Activated B cell treated with CpG ODN at 0.5 μM for 24 hours (primary cell): ENCODE measurements around the gene SCEL. TPM values are rescaled to one million over a fixed set of nuclear protein-coding genes. Genes with fewer than 3 reads are reported as not detected.
"Not testable (repeated sequence)": the region's sequence is repeated elsewhere in the genome, so short reads cannot be mapped to it uniquely, and the experiment has no call there.

Experiments used
- ATAC-seq: fragments of 200-7000 bp; cut with Tn5 transposase; one replicate; pipeline ENCODE4 v1.10.0; 2021; ENCODE audit warnings: low read depth, mild to moderate bottlenecking, moderate library complexity
- CTCF ChIA-PET: fragments of 350-600 bp; sonication (Branson Sonifier 250); formaldehyde crosslinking; loops from one replicate; lab custom pipeline; 2021; ENCODE audit warnings: antibody characterized with exemption; lab: Charles Lee
- POLR2A ChIA-PET: fragments of 350-600 bp; sonication (Branson Sonifier 250); formaldehyde crosslinking; loops from one replicate; lab custom pipeline; 2021; ENCODE audit warnings: antibody characterized with exemption; lab: Charles Lee
- DNase-seq: peaks from one replicate; pipeline ENCODE4 v3.0.0; 2022
- H3K27ac Mint-ChIP-seq: one replicate; pipeline ENCODE4 v1.8.0; 2020; ENCODE audit warnings: mixed read lengths
- H3K27me3 Mint-ChIP-seq: one replicate; pipeline ENCODE4 v1.8.0; 2021; ENCODE audit warnings: mixed read lengths
- H3K36me3 Mint-ChIP-seq: one replicate; pipeline ENCODE4 v1.8.0; 2021; ENCODE audit warnings: low read depth, mixed read lengths
- H3K4me1 Mint-ChIP-seq: one replicate; pipeline ENCODE4 v1.8.0; 2021; ENCODE audit warnings: mixed read lengths
- H3K4me3 Mint-ChIP-seq: one replicate; pipeline ENCODE4 v1.8.0; 2020; ENCODE audit warnings: mild to moderate bottlenecking, mixed read lengths
- H3K9me3 Mint-ChIP-seq: one replicate; pipeline ENCODE4 v1.8.0; 2020; ENCODE audit warnings: mixed read lengths
- intact Hi-C: fragments of 100-400 bp; cut with micrococcal nuclease; formaldehyde crosslinking; loops from one replicate; pipeline ENCODE4 v1.15.1; 2024
- total RNA-seq: library from RNA; stranded (reverse); gene quantifications from 2 replicates; pipeline ENCODE4 v1.2.3, GENCODE V29; 2022
- TF ChIP-seq, protein P1 (sequence below): fragments of 200-600 bp; IDR thresholded peaks from one replicate; pipeline ENCODE4 v1.8.0; 2022; ENCODE audit warnings: antibody characterized with exemption, mild to moderate bottlenecking

SCEL gene
- total RNA-seq, 1 donor from 2014 or later = not detected

DNA sequence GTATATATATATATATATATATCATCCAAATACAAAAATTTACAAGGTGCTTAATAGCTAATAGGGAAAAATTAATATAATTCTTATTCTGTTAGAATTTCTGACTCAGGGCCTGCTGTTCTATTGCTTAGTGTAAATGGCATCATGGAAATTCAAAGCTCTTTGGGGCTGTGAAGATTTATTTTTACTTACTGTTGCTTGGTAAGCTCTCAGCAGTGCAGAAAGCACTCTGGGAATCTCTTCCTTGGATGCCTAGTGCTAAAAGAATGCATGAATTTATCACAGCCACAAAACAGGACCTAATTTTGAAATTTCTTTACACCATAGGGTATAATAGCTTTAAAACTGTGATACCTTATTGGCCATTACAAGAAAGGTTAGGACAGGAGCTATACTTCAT lies 92.7 kb downstream of the SCEL start:
- TF ChIP-seq, protein P1, sequence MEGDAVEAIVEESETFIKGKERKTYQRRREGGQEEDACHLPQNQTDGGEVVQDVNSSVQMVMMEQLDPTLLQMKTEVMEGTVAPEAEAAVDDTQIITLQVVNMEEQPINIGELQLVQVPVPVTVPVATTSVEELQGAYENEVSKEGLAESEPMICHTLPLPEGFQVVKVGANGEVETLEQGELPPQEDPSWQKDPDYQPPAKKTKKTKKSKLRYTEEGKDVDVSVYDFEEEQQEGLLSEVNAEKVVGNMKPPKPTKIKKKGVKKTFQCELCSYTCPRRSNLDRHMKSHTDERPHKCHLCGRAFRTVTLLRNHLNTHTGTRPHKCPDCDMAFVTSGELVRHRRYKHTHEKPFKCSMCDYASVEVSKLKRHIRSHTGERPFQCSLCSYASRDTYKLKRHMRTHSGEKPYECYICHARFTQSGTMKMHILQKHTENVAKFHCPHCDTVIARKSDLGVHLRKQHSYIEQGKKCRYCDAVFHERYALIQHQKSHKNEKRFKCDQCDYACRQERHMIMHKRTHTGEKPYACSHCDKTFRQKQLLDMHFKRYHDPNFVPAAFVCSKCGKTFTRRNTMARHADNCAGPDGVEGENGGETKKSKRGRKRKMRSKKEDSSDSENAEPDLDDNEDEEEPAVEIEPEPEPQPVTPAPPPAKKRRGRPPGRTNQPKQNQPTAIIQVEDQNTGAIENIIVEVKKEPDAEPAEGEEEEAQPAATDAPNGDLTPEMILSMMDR = no peak
- no peaks in the 10 kb centered on the region for H3K4me1 Mint-ChIP-seq
- POLR2A ChIA-PET = no interaction called here

DNA sequence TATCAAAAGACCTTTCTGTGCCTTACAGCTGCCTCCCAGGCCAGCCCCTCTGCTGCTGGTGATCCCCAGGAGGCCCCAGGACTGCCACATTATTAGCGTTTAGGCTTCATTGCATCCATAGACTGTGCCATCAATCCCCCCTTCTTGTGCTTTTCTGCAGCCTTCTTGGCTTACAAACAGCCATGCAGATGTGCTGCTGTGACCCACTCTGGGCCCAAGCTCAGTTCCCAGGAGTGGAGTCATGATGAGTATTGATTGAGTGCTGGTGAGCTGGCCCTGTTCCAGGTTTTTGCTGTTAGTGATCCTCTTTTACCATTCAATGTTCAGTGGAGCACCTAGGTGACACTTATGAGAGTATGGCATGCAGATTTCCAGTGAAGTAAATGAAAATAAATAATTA lies 102.1 kb downstream of the SCEL start:
- H3K36me3 Mint-ChIP-seq = no peaks in the 10 kb centered on the region
- no peak overlapping the region for H3K27ac Mint-ChIP-seq
- POLR2A ChIA-PET = no interaction called here
- H3K4me1 Mint-ChIP-seq = no peaks in the 10 kb centered on the region
- H3K27me3 Mint-ChIP-seq = peaks cover 6% of the 10 kb centered on the region
- H3K4me3 Mint-ChIP-seq = no peak overlapping the region
- no peaks in the 10 kb centered on the region for H3K9me3 Mint-ChIP-seq
- DNase-seq (no peak), ATAC-seq (no peak)
- TF ChIP-seq, protein P1 = no peak
- intact Hi-C loops = no loop called here
- CTCF ChIA-PET = no interaction called here

More for the DNA sequence above, 92.7 kb downstream of the SCEL start:
- no peak for ATAC-seq
- Mint-ChIP-seq H3K9me3 (no peaks in the 10 kb centered on the region), H3K27ac (no peak overlapping the region), H3K4me3 (no peak overlapping the region), H3K27me3 (peaks cover 12% of the 10 kb centered on the region), H3K36me3 (no peaks in the 10 kb centered on the region)
- CTCF ChIA-PET = no interaction called here
- intact Hi-C loops = no loop called here
- DNase-seq = no peak

DNA sequence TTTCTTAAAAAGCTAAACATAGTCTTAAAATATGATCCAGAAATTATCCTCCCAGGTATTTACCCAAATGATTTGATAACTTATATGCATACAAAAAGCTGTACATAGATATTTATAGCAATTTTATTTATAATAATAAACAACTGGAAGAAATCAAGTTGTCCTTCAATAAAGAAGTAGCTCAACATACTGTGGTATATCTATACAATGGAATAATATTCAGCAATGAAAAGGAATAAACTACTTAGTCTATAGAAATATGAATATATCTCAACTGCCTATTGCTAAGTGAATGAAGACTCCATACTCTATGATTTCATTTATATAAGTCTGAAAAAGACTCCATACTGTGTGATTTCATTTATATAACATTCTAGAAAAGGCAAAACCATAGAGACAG lies 114.9 kb downstream of the SCEL start:
- DNase-seq (no peak), ATAC-seq (no peak)
- Mint-ChIP-seq H3K9me3 (peaks cover 5% of the 10 kb centered on the region), H3K4me3 (no peak overlapping the region), H3K4me1 (no peaks in the 10 kb centered on the region), H3K27me3 (peaks cover 16% of the 10 kb centered on the region), H3K36me3 (no peaks in the 10 kb centered on the region), H3K27ac (no peak overlapping the region)
- TF ChIP-seq, protein P1 = no peak
- intact Hi-C loops = no loop called here
- POLR2A ChIA-PET = no interaction called here
- CTCF ChIA-PET = interaction anchor here (0.6 kb wide), 1 partner anchor 173 kb away, joined by 5 read pairs; no protein-coding TSS in a partner anchor

DNA sequence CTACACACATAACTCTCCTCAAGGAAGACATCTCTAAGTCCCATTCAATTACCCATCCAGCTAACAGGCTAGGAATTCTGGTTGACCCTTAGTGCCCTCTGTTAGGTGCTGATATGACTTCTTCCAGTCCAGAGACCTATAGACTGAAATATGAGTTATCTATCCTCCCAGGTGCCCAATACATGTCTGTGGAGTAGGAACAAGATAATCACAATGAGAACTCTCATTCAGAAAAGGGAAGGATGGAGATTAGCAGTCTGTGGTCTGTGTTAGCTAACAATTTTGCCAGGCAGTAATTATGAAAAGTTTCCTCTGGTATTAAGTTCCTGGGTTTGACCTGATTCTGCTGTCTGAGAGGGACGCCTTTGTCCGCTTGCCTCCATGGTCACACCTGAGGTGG lies 117.8 kb downstream of the SCEL start:
- Mint-ChIP-seq H3K27ac (no peak overlapping the region), H3K27me3 (peaks cover 4% of the 10 kb centered on the region), H3K9me3 (peaks cover 8% of the 10 kb centered on the region), H3K4me1 (no peaks in the 10 kb centered on the region), H3K36me3 (no peaks in the 10 kb centered on the region), H3K4me3 (no peak overlapping the region)
- ChIA-PET CTCF (no interaction called here), POLR2A (no interaction called here)
- TF ChIP-seq, protein P1 = no peak
- ATAC-seq = no peak
- DNase-seq = no peak
- intact Hi-C loops = no loop called here

DNA sequence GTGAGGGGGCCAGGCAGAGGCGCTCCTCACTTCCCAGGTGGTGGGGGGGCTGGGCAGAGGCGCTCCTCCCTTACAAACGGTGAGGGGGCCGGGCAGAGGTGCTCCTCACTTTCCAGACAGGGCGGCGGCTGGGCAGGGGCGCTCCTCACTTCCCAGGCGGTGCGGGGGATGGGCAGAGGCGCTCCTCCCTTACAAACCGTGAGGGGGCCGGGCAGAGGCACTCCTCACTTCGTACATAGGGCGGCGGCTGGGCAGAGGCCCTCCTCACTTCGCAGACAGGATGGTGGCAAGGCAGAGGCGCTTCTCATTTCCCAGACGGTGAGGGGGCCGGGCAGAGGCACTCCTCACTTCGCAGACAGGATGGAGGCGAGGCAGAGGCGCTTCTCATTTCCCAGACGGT lies 124.5 kb downstream of the SCEL start:
- H3K4me3 Mint-ChIP-seq, DNase-seq, H3K4me1 Mint-ChIP-seq, POLR2A ChIA-PET, CTCF ChIA-PET, H3K27me3 Mint-ChIP-seq, ATAC-seq, H3K27ac Mint-ChIP-seq, H3K9me3 Mint-ChIP-seq, H3K36me3 Mint-ChIP-seq, intact Hi-C loops: not testable (repeated sequence)

DNA sequence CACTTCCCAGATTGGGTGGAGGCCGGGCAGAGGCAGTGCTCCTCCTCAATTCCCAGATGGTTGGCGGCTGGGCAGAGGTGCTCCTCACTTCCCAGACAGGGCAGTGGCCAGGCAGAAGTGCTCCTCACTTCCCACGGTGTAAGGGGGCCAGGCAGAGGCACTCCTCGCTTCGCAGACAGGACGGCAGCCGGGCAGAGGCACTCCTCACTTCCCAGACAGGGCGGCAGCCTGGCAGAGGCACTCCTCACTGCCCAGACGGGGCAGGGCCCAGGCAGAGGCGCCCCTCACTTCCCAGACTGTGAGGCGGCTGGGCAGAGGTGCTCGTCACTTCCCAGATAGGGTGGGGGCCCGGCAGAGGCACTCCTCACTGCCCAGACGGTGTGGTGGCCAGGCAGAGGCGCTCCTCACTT lies 125.3 kb downstream of the SCEL start:
- TF ChIP-seq, protein P1 = no peak
- Mint-ChIP-seq H3K27me3 (peaks cover 5% of the 10 kb centered on the region), H3K4me1 (no peaks in the 10 kb centered on the region), H3K27ac (no peak overlapping the region), H3K9me3 (peaks cover 3% of the 10 kb centered on the region), H3K4me3 (no peak overlapping the region), H3K36me3 (no peaks in the 10 kb centered on the region)
- no peak for DNase-seq
- CTCF ChIA-PET = no interaction called here
- intact Hi-C loops = no loop called here
- POLR2A ChIA-PET = no interaction called here
- no peak for ATAC-seq

DNA sequence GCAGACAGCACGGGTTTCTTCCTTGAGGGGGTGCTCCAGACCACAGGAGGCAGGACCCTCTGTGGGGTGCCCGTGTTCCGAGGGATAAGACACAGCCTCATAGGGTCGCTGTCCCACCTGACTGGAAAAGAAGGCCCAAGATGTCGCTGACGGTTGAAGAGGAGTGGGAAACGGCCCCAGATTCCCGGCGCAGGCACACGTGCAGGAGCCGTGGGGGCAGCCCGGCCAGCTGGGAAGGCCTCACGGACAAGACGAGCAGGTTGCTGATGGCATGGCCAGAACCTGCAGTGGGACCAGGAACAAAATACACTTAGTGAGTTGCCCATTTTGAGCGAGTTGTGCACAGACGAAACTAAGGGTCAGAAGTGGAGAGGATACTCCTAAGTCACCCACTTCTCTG lies 126.8 kb downstream of the SCEL start:
- DNase-seq, intact Hi-C loops, H3K27ac Mint-ChIP-seq, ATAC-seq, H3K36me3 Mint-ChIP-seq, POLR2A ChIA-PET, CTCF ChIA-PET, H3K4me1 Mint-ChIP-seq, H3K4me3 Mint-ChIP-seq, H3K9me3 Mint-ChIP-seq: not testable (repeated sequence)
- peaks cover 14% of the 10 kb centered on the region for H3K27me3 Mint-ChIP-seq

DNA sequence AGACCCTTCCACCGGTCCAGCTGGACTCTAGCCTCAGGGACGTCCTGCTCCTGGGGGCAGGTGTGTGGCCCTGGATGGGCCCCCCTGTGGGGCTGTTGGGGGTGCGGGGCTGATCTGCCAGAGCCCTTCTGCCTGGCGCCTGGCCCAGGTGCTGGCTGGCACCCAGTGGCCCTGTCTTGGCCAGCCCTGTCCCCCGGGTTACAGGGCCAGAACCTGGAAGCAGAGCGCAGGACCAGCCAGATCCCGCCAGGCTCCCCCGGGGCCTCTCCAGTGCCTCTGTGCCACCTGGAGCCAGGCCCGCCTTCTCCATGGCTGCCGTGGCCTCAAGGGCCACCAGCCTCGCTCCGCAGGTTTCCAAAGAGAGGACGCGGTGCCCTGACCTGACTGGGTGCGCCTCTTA lies 127.3 kb downstream of the SCEL start:
- H3K9me3 Mint-ChIP-seq, POLR2A ChIA-PET, intact Hi-C loops, H3K4me3 Mint-ChIP-seq, ATAC-seq, H3K36me3 Mint-ChIP-seq, H3K27ac Mint-ChIP-seq, CTCF ChIA-PET, DNase-seq, H3K4me1 Mint-ChIP-seq: not testable (repeated sequence)
- H3K27me3 Mint-ChIP-seq = peaks cover 14% of the 10 kb centered on the region
